H9 (cell line): Measurements from ENCODE around the gene KCNK13. TPM values are rescaled to one million over a fixed set of nuclear protein-coding genes. Genes with fewer than 3 reads are reported as not detected.

ENCODE experiments used
- DNase-seq: peaks from one replicate; pipeline ENCODE4 v3.0.0-alpha.2; 2017
- H2AFZ ChIP-seq: one replicate; pipeline ENCODE4 v1.6.1; 2013; ENCODE audit warnings: mild to moderate bottlenecking, low read length, control low read depth, moderate library complexity
- H2AK5ac ChIP-seq: 2 replicates; pipeline ENCODE4 v1.6.1; 2013; ENCODE audit warnings: low read length, control low read depth, mixed read lengths; ENCODE audit not compliant: insufficient read length
- H2BK120ac ChIP-seq: one replicate; pipeline ENCODE4 v1.6.1; 2013; ENCODE audit warnings: low read depth, mild to moderate bottlenecking, low read length, control low read depth, inconsistent platforms; ENCODE audit not compliant: poor library complexity, severe bottlenecking
- H2BK12ac ChIP-seq: 2 replicates; pipeline ENCODE4 v1.6.1; 2013; ENCODE audit warnings: low read length, control low read depth, mixed read lengths, low read depth; ENCODE audit not compliant: insufficient read length
- H2BK15ac ChIP-seq: 2 replicates; pipeline ENCODE4 v1.6.1; 2013; ENCODE audit warnings: low read depth, low read length, control low read depth
- H2BK20ac ChIP-seq: one replicate; pipeline ENCODE4 v1.6.1; 2013; ENCODE audit warnings: low read depth, mild to moderate bottlenecking, low read length, control low read depth, inconsistent platforms; ENCODE audit not compliant: poor library complexity, severe bottlenecking
- H2BK5ac ChIP-seq: 2 replicates; pipeline ENCODE4 v1.6.1; 2013; ENCODE audit warnings: low read length, control low read depth, mixed read lengths; ENCODE audit not compliant: insufficient read length
- H3K14ac ChIP-seq: 2 replicates; pipeline ENCODE4 v1.6.1; 2013; ENCODE audit warnings: low read length, control low read depth; ENCODE audit not compliant: insufficient read depth
- H3K18ac ChIP-seq: 2 replicates; pipeline ENCODE4 v1.6.1; 2013; ENCODE audit warnings: low read depth, mild to moderate bottlenecking, mixed read lengths, low read length, control low read depth; ENCODE audit not compliant: insufficient read length
- H3K23ac ChIP-seq: 2 replicates; pipeline ENCODE4 v1.6.1; 2013; ENCODE audit warnings: low read length, control low read depth, mixed read lengths, low read depth; ENCODE audit not compliant: insufficient read length
- H3K23me2 ChIP-seq: 2 replicates; pipeline ENCODE4 v1.6.1; 2013; ENCODE audit warnings: low read depth, mild to moderate bottlenecking, mixed read lengths, low read length, control low read depth; ENCODE audit not compliant: insufficient read length, poor library complexity, severe bottlenecking
- H3K27ac ChIP-seq: 2 replicates; pipeline ENCODE4 v1.5.1; 2013; ENCODE audit warnings: low read length, control low read depth, mixed read lengths, low read depth; ENCODE audit not compliant: insufficient read length
- H3K27me3 ChIP-seq: 2 replicates; pipeline ENCODE4 v1.6.1; 2013; ENCODE audit warnings: low read length, control low read depth, inconsistent platforms; ENCODE audit not compliant: insufficient read depth
- H3K4ac ChIP-seq: 2 replicates; pipeline ENCODE4 v1.6.1; 2013; ENCODE audit warnings: low read depth, mild to moderate bottlenecking, control low read depth, inconsistent platforms, low read length, moderate library complexity
- H3K4me1 ChIP-seq: 2 replicates; pipeline ENCODE4 v1.6.1; 2013; ENCODE audit warnings: low read length, control low read depth, inconsistent platforms; ENCODE audit not compliant: insufficient read depth
- H3K4me2 ChIP-seq: 2 replicates; pipeline ENCODE4 v1.6.1; 2013; ENCODE audit warnings: low read length, control low read depth, mixed read lengths; ENCODE audit not compliant: insufficient read length, insufficient read depth
- H3K56ac ChIP-seq: 2 replicates; pipeline ENCODE4 v1.6.1; 2013; ENCODE audit warnings: low read depth, mild to moderate bottlenecking, mixed read lengths, low read length, control low read depth; ENCODE audit not compliant: insufficient read length
- H3K79me1 ChIP-seq: 2 replicates; pipeline ENCODE4 v1.6.1; 2013; ENCODE audit warnings: low read depth, mild to moderate bottlenecking, moderate library complexity, low read length, control low read depth, inconsistent platforms; ENCODE audit not compliant: insufficient read depth, poor library complexity, severe bottlenecking
- H3K79me2 ChIP-seq: 2 replicates; pipeline ENCODE4 v1.6.1; 2013; ENCODE audit warnings: low read length, control low read depth, inconsistent platforms; ENCODE audit not compliant: insufficient read depth
- H3K9ac ChIP-seq: 2 replicates; pipeline ENCODE4 v1.6.1; 2013; ENCODE audit warnings: low read length, control low read depth, mixed read lengths; ENCODE audit not compliant: insufficient read length; ENCODE audit errors: extremely low read depth
- H3K9me3 ChIP-seq: one replicate; pipeline ENCODE4 v1.6.1; 2013; ENCODE audit warnings: low read depth, low read length, inconsistent platforms; ENCODE audit not compliant: control insufficient read depth
- H3T11ph ChIP-seq: one replicate; pipeline ENCODE4 v1.6.1; 2013; ENCODE audit warnings: mild to moderate bottlenecking, low read length, control low read depth, inconsistent platforms
- H4K20me1 ChIP-seq: one replicate; pipeline ENCODE4 v1.6.1; 2013; ENCODE audit not compliant: control insufficient read depth, insufficient read length, insufficient read depth
- H4K5ac ChIP-seq: 2 replicates; pipeline ENCODE4 v1.6.1; 2013; ENCODE audit warnings: low read depth, mild to moderate bottlenecking, mixed read lengths, low read length, control low read depth; ENCODE audit not compliant: insufficient read length
- H4K8ac ChIP-seq: replicated peaks from 2 replicates; pipeline ENCODE4 v1.6.1; 2013; ENCODE audit warnings: low read length, control low read depth, mixed read lengths, low read depth; ENCODE audit not compliant: insufficient read length
- H4K91ac ChIP-seq: 2 replicates; pipeline ENCODE4 v1.6.1; 2013; ENCODE audit warnings: low read depth, mild to moderate bottlenecking, moderate library complexity, mixed read lengths, low read length, control low read depth; ENCODE audit not compliant: insufficient read length
- H3K27ac Mint-ChIP-seq, 3 experiments: 2 replicates in 2 of 3; 3 replicates in 1 of 3; pipeline ENCODE4 v1.8.0; 2020 to 2021; ENCODE audit warnings: mixed read lengths in 3 of 3, mild to moderate bottlenecking in 1 of 3, moderate library complexity in 1 of 3
- H3K27me3 Mint-ChIP-seq: 2 replicates; pipeline ENCODE4 v1.8.0; 2021; ENCODE audit warnings: low read depth, mild to moderate bottlenecking, moderate library complexity, mixed read lengths
- H3K36me3 Mint-ChIP-seq, 3 experiments: 2 replicates in 2 of 3; 3 replicates in 1 of 3; pipeline ENCODE4 v1.8.0; 2020 to 2021; ENCODE audit warnings: low read depth in 3 of 3, mixed read lengths in 3 of 3; ENCODE audit not compliant: insufficient read depth in 1 of 3
- H3K4me1 Mint-ChIP-seq, 2 experiments: 2 replicates each; pipeline ENCODE4 v1.8.0; 2020; ENCODE audit warnings: mixed read lengths in 2 of 2
- H3K4me3 Mint-ChIP-seq, 2 experiments: 2 replicates in 1 of 2; 3 replicates in 1 of 2; pipeline ENCODE4 v1.8.0; 2020 to 2021; ENCODE audit warnings: mild to moderate bottlenecking in 2 of 2, mixed read lengths in 2 of 2, moderate library complexity in 1 of 2
- H3K9me3 Mint-ChIP-seq, 2 experiments: 2 replicates in 1 of 2; 3 replicates in 1 of 2; pipeline ENCODE4 v1.8.0; 2020; ENCODE audit warnings: mild to moderate bottlenecking in 2 of 2, mixed read lengths in 2 of 2, moderate library complexity in 1 of 2
- WGBS: extraction: QIAGEN DNeasy Blood & Tissue Kit; methylation state at CpG from one replicate; pipeline ENCODE4 v1.1.7; 2013; ENCODE audit warnings: missing lambda C conversion rate, low lambda C conversion rate, mixed read lengths; ENCODE audit not compliant: insufficient read length; ENCODE audit errors: extremely low coverage; 5-methylcytosine and 5-hydroxymethylcytosine counted together
- total RNA-seq: library from RNA; stranded (reverse); gene quantifications from 2 replicates; pipeline ENCODE4 v1.2.1, GENCODE V29; 2021
- TF ChIP-seq, protein P1 (sequence below): fragments of 200-600 bp; sonication (generic); conservative IDR thresholded peaks from 3 replicates; pipeline ENCODE4 v1.8.0; 2021; ENCODE audit warnings: antibody characterized with exemption, mild to moderate bottlenecking

The KCNK13 gene
- total RNA-seq, 1 experiment from 2014 or later: 0.39 TPM

DNA sequence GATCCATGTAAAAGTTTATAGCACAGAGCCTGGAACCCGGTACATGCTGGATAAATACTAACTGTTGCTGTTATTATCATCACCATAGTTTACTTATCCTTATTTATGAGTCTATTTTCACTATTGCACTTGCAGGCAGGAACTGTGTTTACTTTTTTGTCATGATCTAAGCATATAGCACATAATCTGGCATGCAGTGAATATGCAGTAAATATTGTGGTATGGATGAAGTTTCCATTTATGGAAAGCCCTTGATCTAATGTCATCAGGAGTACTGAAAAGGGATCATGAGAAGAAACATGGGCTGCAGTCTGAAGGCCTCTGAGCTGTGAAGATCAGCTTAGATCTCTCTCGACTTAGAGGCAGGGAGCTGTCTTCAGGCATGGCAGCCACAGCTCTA, 91.6 kb downstream of the KCNK13 start:
- H2AFZ ChIP-seq: no peak overlapping the region
- H2BK15ac ChIP-seq: no peak overlapping the region
- H3K36me3 Mint-ChIP-seq: peaks cover 0 to 4% (median 0%) of the 10 kb centered on the region in 3 experiments; a peak in 1 of 7 replicates
- H2AK5ac ChIP-seq: no peak overlapping the region
- peaks cover 20% of the 10 kb centered on the region for H3K27me3 Mint-ChIP-seq
- H2BK12ac ChIP-seq: no peak overlapping the region
- no peak overlapping the region for H2BK5ac ChIP-seq
- no peak overlapping the region for H3K18ac ChIP-seq
- no peak overlapping the region for H3K27ac ChIP-seq
- no peak overlapping the region for H4K5ac ChIP-seq
- no peaks in the 10 kb centered on the region for H3K27me3 ChIP-seq
- H3K9me3 Mint-ChIP-seq: peaks cover 4% of the 10 kb centered on the region in 2 experiments; a peak in 3 of 5 replicates
- DNase-seq: no peak
- H4K20me1 ChIP-seq: no peaks in the 10 kb centered on the region
- no peak overlapping the region for H4K91ac ChIP-seq
- no peak overlapping the region for H3K14ac ChIP-seq
- H2BK20ac ChIP-seq: no peak overlapping the region
- H3K4ac ChIP-seq: no peak overlapping the region
- no peak overlapping the region for H3K23ac ChIP-seq
- no peaks in the 10 kb centered on the region for H3K9me3 ChIP-seq
- no peak overlapping the region for H3T11ph ChIP-seq
- H3K4me1 ChIP-seq: 0 out of 2 replicates have a peak, but pooled peaks cover 3% of the 10 kb centered on the region
- no peaks in the 10 kb centered on the region for H3K79me2 ChIP-seq
- H3K4me1 Mint-ChIP-seq: peaks cover 3% of the 10 kb centered on the region in 2 experiments; a peak in 3 of 4 replicates
- no peak overlapping the region for H3K4me2 ChIP-seq
- H4K8ac ChIP-seq: no peak overlapping the region
- no peak overlapping the region for H3K4me3 Mint-ChIP-seq
- H3K9ac ChIP-seq: no peak overlapping the region
- H3K79me1 ChIP-seq: no peaks in the 10 kb centered on the region
- no CpG with 5 or more reads among the region's 2 CpGs for WGBS
- TF ChIP-seq, protein P1, sequence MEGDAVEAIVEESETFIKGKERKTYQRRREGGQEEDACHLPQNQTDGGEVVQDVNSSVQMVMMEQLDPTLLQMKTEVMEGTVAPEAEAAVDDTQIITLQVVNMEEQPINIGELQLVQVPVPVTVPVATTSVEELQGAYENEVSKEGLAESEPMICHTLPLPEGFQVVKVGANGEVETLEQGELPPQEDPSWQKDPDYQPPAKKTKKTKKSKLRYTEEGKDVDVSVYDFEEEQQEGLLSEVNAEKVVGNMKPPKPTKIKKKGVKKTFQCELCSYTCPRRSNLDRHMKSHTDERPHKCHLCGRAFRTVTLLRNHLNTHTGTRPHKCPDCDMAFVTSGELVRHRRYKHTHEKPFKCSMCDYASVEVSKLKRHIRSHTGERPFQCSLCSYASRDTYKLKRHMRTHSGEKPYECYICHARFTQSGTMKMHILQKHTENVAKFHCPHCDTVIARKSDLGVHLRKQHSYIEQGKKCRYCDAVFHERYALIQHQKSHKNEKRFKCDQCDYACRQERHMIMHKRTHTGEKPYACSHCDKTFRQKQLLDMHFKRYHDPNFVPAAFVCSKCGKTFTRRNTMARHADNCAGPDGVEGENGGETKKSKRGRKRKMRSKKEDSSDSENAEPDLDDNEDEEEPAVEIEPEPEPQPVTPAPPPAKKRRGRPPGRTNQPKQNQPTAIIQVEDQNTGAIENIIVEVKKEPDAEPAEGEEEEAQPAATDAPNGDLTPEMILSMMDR: no peak
- no peak overlapping the region for H2BK120ac ChIP-seq
- H3K23me2 ChIP-seq: no peaks in the 10 kb centered on the region
- no peak overlapping the region for H3K27ac Mint-ChIP-seq
- H3K56ac ChIP-seq: no peak overlapping the region
